Activated CD8-positive, alpha-beta memory T cell treated with anti-CD3 and anti-CD28 coated beads for 4 hours (primary cell): ENCODE data around the gene PHOSPHO2.

Experiments used
- DNase-seq, 2 donors: peaks; one replicate each; pipeline ENCODE4 v3.0.0-alpha.2; 2020; ENCODE audit warnings: low read depth in 2 of 2

PHOSPHO2 gene

GRCh38 chr2:169694113-169694893 is at the start of gene PHOSPHO2, which contains the start of gene CFAP210:
PHOSPHO2 (plus strand) TSS chr2:169694469; CDS start chr2:169700972, 6,503 bp downstream.
CFAP210 (minus strand) TSS chr2:169694405; CDS start chr2:169694327, 78 bp downstream.
- peak; percentile 98 for DNase-seq

- DNase-seq: no peak
Observed at GRCh38 chr2:169647496-169647895, 46.8 kb upstream of the PHOSPHO2 start.

GRCh38 chr2:169649278-169649677 is 45.0 kb upstream of the PHOSPHO2 start:
- no peak for DNase-seq

GRCh38 chr2:169653636-169654035 is 40.6 kb upstream of the PHOSPHO2 start:
- DNase-seq: no peak

GRCh38 chr2:169656164-169656563 is 38.1 kb upstream of the PHOSPHO2 start:
- no peak for DNase-seq

GRCh38 chr2:169658877-169659276 is 35.4 kb upstream of the PHOSPHO2 start:
- no peak for DNase-seq

GRCh38 chr2:169659320-169659719 is 34.9 kb upstream of the PHOSPHO2 start:
- DNase-seq: no peak

GRCh38 chr2:169661265-169661664 is 33.0 kb upstream of the PHOSPHO2 start:
- no peak for DNase-seq

- DNase-seq: no peak
Observed at GRCh38 chr2:169662744-169663143, 31.5 kb upstream of the PHOSPHO2 start.

GRCh38 chr2:169663247-169663646 is 31.0 kb upstream of the PHOSPHO2 start:
- no peak for DNase-seq

GRCh38 chr2:169664600-169664977 is 29.7 kb upstream of the PHOSPHO2 start:
- no peak for DNase-seq

GRCh38 chr2:169664978-169665930 is 29.0 kb upstream of the PHOSPHO2 start:
- no peak for DNase-seq

- DNase-seq: no peak
Observed at GRCh38 chr2:169667583-169667982, 26.7 kb upstream of the PHOSPHO2 start.

- no peak for DNase-seq
Observed at GRCh38 chr2:169670215-169670651, 24.0 kb upstream of the PHOSPHO2 start.

GRCh38 chr2:169670937-169671336 is 23.3 kb upstream of the PHOSPHO2 start:
- DNase-seq: no peak

- no peak for DNase-seq
Observed at GRCh38 chr2:169672406-169672805, 21.9 kb upstream of the PHOSPHO2 start.

- DNase-seq: no peak
Observed at GRCh38 chr2:169673106-169673505, 21.2 kb upstream of the PHOSPHO2 start.

- DNase-seq: no peak
Observed at GRCh38 chr2:169673921-169674320, 20.3 kb upstream of the PHOSPHO2 start.

- no peak for DNase-seq
Observed at GRCh38 chr2:169676357-169676756, 17.9 kb upstream of the PHOSPHO2 start.

GRCh38 chr2:169676850-169677249 is 17.4 kb upstream of the PHOSPHO2 start:
- DNase-seq: no peak

- DNase-seq: no peak
Observed at GRCh38 chr2:169683054-169683424, 11.2 kb upstream of the PHOSPHO2 start.

- no peak for DNase-seq
Observed at GRCh38 chr2:169683425-169684134, 10.7 kb upstream of the PHOSPHO2 start.
